ENCODE results near the gene MDFIC. TPM values are rescaled to one million over a fixed set of nuclear protein-coding genes. Genes with fewer than 3 reads are reported as not detected.

Gene MDFIC
- total and polyA plus RNA-seq, 4 donors: 3.2 to 6.6 (median 5.3) TPM

- H3K36me3 ChIP-seq (ENCODE audit: control insufficient read depth in 4 of 4, insufficient read depth in 3 of 4, low read depth in 1 of 4, low read length in 3 of 4): no peaks in the 10 kb centered on the region
- no peaks in the 10 kb centered on the region for H3K9me3 ChIP-seq (ENCODE audit: control insufficient read depth in 4 of 4, low read length in 3 of 4)
- no peaks in the 10 kb centered on the region for H3K4me1 ChIP-seq (ENCODE audit: control insufficient read depth in 4 of 4, insufficient read depth in 4 of 4, low read length in 3 of 4)
- DNase-seq (ENCODE audit: low spot score): no peak
- no peak overlapping the region for H3K4me3 ChIP-seq (ENCODE audit: low read depth in 1 of 3, low read length in 3 of 3)
- WGBS: 57% methylated on average over 6 of the region's 6 CpGs
- TF ChIP-seq JUND (IDR thresholded peaks at IDR 0.05) (no peak), EGR1 (IDR thresholded peaks at IDR 0.05; ENCODE audit: low read depth in 2 of 2) (no peak), RAD21 (IDR thresholded peaks at IDR 0.05) (no peak), HNF4A (conservative IDR thresholded peaks at IDR 0.05) (no peak), REST (IDR thresholded peaks at IDR 0.05) (no peak), CTCF (IDR thresholded peaks at IDR 0.05; ENCODE audit: low read depth, low read length, missing input control) (no peak), ATF3 (IDR thresholded peaks at IDR 0.05) (no peak), SP1 (IDR thresholded peaks at IDR 0.05) (no peak), TAF1 (conservative IDR thresholded peaks at IDR 0.05) (no peak), FOXA2 (IDR thresholded peaks at IDR 0.05) (no peak), NR2F2 (IDR thresholded peaks at IDR 0.05) (no peak), RXRA (IDR thresholded peaks at IDR 0.05) (no peak), MAX (IDR thresholded peaks at IDR 0.05) (no peak), GABPA (IDR thresholded peaks at IDR 0.05 in 1 of 2, conservative IDR thresholded peaks at IDR 0.05 in 1 of 2) (no peak), FOXA1 (IDR thresholded peaks at IDR 0.05) (no peak), YY1 (IDR thresholded peaks at IDR 0.05) (no peak)
- TF ChIP-seq, protein P1, sequence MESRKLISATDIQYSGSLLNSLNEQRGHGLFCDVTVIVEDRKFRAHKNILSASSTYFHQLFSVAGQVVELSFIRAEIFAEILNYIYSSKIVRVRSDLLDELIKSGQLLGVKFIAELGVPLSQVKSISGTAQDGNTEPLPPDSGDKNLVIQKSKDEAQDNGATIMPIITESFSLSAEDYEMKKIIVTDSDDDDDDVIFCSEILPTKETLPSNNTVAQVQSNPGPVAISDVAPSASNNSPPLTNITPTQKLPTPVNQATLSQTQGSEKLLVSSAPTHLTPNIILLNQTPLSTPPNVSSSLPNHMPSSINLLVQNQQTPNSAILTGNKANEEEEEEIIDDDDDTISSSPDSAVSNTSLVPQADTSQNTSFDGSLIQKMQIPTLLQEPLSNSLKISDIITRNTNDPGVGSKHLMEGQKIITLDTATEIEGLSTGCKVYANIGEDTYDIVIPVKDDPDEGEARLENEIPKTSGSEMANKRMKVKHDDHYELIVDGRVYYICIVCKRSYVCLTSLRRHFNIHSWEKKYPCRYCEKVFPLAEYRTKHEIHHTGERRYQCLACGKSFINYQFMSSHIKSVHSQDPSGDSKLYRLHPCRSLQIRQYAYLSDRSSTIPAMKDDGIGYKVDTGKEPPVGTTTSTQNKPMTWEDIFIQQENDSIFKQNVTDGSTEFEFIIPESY (IDR thresholded peaks at IDR 0.05): no peak
- no peaks in the 10 kb centered on the region for H3K27me3 ChIP-seq (ENCODE audit: control insufficient read depth in 4 of 4, insufficient read depth in 4 of 4, low read length in 3 of 4)
- no peak overlapping the region for H3K9ac ChIP-seq (ENCODE audit: low read depth in 1 of 2, low read length in 2 of 2)
- H3K27ac ChIP-seq (ENCODE audit: low read depth in 1 of 2, low read length in 2 of 2): no peak overlapping the region
These were observed 101.3 kb downstream of the MDFIC start for GRCh38 chr7:115023219-115023618.

DNA sequence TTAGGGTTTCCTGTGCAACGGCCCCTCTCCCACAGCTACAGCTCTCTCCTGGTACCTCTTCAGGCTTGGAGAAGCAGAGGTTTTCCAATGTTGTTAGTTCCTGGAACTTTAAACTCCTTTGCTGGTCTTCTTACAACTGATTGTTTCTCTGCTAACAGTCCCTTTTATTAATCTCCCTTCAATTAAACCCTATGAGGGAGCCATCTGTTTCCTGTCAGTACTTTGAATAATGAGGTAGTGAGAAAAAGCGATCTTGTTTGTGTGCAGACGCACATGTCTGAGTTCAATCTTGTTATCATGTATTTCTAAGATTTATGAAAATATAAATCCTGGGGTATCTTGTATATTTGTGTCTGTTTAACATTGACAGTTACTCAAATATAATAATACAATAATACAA lies 102.4 kb downstream of the MDFIC start:
- no peak overlapping the region for H3K4me3 ChIP-seq (ENCODE audit: low read depth in 1 of 3, low read length in 3 of 3)
- H3K27me3 ChIP-seq (ENCODE audit: control insufficient read depth in 4 of 4, insufficient read depth in 4 of 4, low read length in 3 of 4): no peaks in the 10 kb centered on the region
- 72% methylated on average over 3 of the region's 3 CpGs for WGBS
- no peaks in the 10 kb centered on the region for H3K9me3 ChIP-seq (ENCODE audit: control insufficient read depth in 4 of 4, low read length in 3 of 4)
- no peak for DNase-seq (ENCODE audit: low spot score)
- no peak overlapping the region for H3K9ac ChIP-seq (ENCODE audit: low read depth in 1 of 2, low read length in 2 of 2)
- no peaks in the 10 kb centered on the region for H3K4me1 ChIP-seq (ENCODE audit: control insufficient read depth in 4 of 4, insufficient read depth in 4 of 4, low read length in 3 of 4)
- H3K27ac ChIP-seq (ENCODE audit: low read depth in 1 of 2, low read length in 2 of 2): no peak overlapping the region
- no peaks in the 10 kb centered on the region for H3K36me3 ChIP-seq (ENCODE audit: control insufficient read depth in 4 of 4, insufficient read depth in 3 of 4, low read depth in 1 of 4, low read length in 3 of 4)
- TF ChIP-seq HNF4G (IDR thresholded peaks at IDR 0.05): no peak
- no peak for TF ChIP-seq RXRA (IDR thresholded peaks at IDR 0.05)
- no peak for TF ChIP-seq MAX (IDR thresholded peaks at IDR 0.05)
- TF ChIP-seq ATF3 (IDR thresholded peaks at IDR 0.05): no peak
- no peak for TF ChIP-seq SP1 (IDR thresholded peaks at IDR 0.05)
- TF ChIP-seq, protein P1 (IDR thresholded peaks at IDR 0.05): no peak
- TF ChIP-seq JUND (IDR thresholded peaks at IDR 0.05): no peak
- TF ChIP-seq FOXA2 (IDR thresholded peaks at IDR 0.05): no peak
- TF ChIP-seq TAF1 (conservative IDR thresholded peaks at IDR 0.05): no peak
- TF ChIP-seq GABPA (IDR thresholded peaks at IDR 0.05 in 1 of 2, conservative IDR thresholded peaks at IDR 0.05 in 1 of 2): no peak

Data from liver (tissue), 9 donors.